ENCODE measurements around the gene NCOA7. TPM values are rescaled to one million over a fixed set of nuclear protein-coding genes. Genes with fewer than 3 reads are reported as not detected.

NCOA7 gene
- polyA plus RNA-seq, 4 donors, result 33.7 to 54.6 (median 39.2) TPM

- peak in 1 of 4 donors; percentile 56 for DNase-seq (ENCODE audit: low read depth in 4 of 4, low spot score in 3 of 4)
These were observed 19.7 kb downstream of the NCOA7 start for GRCh38 chr6:125810445-125810844.

GRCh38 chr6:125811259-125811658 lies 20.5 kb downstream of the NCOA7 start:
- no peak for DNase-seq (ENCODE audit: low read depth in 4 of 4, low spot score in 3 of 4)

GRCh38 chr6:125812394-125813292 lies 21.9 kb downstream of the NCOA7 start:
- DNase-seq (ENCODE audit: low read depth in 4 of 4, low spot score in 3 of 4), result no peak

- no peak for DNase-seq (ENCODE audit: low read depth in 4 of 4, low spot score in 3 of 4)
These were observed 23.7 kb downstream of the NCOA7 start for GRCh38 chr6:125814481-125814880.

- DNase-seq (ENCODE audit: low read depth in 4 of 4, low spot score in 3 of 4), result no peak
These were observed 24.5 kb downstream of the NCOA7 start for GRCh38 chr6:125815080-125815910.

GRCh38 chr6:125816828-125817280 lies 26.1 kb downstream of the NCOA7 start:
- DNase-seq (ENCODE audit: low read depth in 4 of 4, low spot score in 3 of 4), result no peak

GRCh38 chr6:125818225-125818657 lies 27.5 kb downstream of the NCOA7 start:
- no peak for DNase-seq (ENCODE audit: low read depth in 4 of 4, low spot score in 3 of 4)

- DNase-seq (ENCODE audit: low read depth in 4 of 4, low spot score in 3 of 4), result no peak
These were observed 28.1 kb downstream of the NCOA7 start for GRCh38 chr6:125818772-125819260.

- DNase-seq (ENCODE audit: low read depth in 4 of 4, low spot score in 3 of 4), result no peak
These were observed 29.0 kb downstream of the NCOA7 start for GRCh38 chr6:125819535-125820326.

GRCh38 chr6:125821825-125822281 lies 31.1 kb downstream of the NCOA7 start:
- peak in 2 of 4 donors; percentile 41 to 53 for DNase-seq (ENCODE audit: low read depth in 4 of 4, low spot score in 3 of 4)

- no peak for DNase-seq (ENCODE audit: low read depth in 4 of 4, low spot score in 3 of 4)
These were observed 32.4 kb downstream of the NCOA7 start for GRCh38 chr6:125823180-125823579.

GRCh38 chr6:125824946-125825771 lies 34.4 kb downstream of the NCOA7 start:
- DNase-seq (ENCODE audit: low read depth in 4 of 4, low spot score in 3 of 4), result no peak

- DNase-seq (ENCODE audit: low read depth in 4 of 4, low spot score in 3 of 4), result no peak
These were observed 36.1 kb downstream of the NCOA7 start for GRCh38 chr6:125826695-125827463.

GRCh38 chr6:125827788-125828320 lies 37.1 kb downstream of the NCOA7 start:
- no peak for DNase-seq (ENCODE audit: low read depth in 4 of 4, low spot score in 3 of 4)

- no peak for DNase-seq (ENCODE audit: low read depth in 4 of 4, low spot score in 3 of 4)
These were observed 37.8 kb downstream of the NCOA7 start for GRCh38 chr6:125828476-125829039.

GRCh38 chr6:125829433-125829832 lies 38.7 kb downstream of the NCOA7 start:
- no peak for DNase-seq (ENCODE audit: low read depth in 4 of 4, low spot score in 3 of 4)

GRCh38 chr6:125831659-125832058 lies 40.9 kb downstream of the NCOA7 start:
- no peak for DNase-seq (ENCODE audit: low read depth in 4 of 4, low spot score in 3 of 4)

All from left renal pelvis (tissue), 4 donors.